ENCODE data around the gene UBE2C.
"Not testable (repeated sequence)": the region's sequence is repeated elsewhere in the genome, so short reads cannot be mapped to it uniquely, and the experiment has no call there.

The UBE2C gene

DNA sequence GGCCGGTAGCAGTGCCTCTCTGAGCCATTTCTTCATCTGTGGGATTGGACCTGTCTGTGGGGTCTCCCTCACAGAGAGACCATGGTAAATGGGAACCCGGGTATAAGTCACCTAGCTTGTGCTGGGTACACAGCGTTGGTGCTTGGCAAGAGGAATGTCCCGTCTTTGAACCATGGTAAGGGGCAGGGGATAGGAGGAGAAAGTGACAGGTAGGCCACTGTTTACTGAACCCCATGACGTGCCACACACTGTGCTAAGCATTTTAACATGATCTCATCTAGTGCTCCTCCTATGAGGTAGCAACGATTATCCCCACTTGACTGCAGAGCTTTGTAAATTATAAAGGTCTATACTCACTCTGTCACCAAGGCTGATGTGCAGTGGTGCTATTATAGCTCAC is 15.3 kb downstream of the UBE2C start:
- no peak overlapping the region for H3K27ac ChIP-seq
- TF ChIP-seq, protein P1, sequence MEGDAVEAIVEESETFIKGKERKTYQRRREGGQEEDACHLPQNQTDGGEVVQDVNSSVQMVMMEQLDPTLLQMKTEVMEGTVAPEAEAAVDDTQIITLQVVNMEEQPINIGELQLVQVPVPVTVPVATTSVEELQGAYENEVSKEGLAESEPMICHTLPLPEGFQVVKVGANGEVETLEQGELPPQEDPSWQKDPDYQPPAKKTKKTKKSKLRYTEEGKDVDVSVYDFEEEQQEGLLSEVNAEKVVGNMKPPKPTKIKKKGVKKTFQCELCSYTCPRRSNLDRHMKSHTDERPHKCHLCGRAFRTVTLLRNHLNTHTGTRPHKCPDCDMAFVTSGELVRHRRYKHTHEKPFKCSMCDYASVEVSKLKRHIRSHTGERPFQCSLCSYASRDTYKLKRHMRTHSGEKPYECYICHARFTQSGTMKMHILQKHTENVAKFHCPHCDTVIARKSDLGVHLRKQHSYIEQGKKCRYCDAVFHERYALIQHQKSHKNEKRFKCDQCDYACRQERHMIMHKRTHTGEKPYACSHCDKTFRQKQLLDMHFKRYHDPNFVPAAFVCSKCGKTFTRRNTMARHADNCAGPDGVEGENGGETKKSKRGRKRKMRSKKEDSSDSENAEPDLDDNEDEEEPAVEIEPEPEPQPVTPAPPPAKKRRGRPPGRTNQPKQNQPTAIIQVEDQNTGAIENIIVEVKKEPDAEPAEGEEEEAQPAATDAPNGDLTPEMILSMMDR (conservative IDR thresholded peaks at IDR 0.05): no peak
- no peak for TF ChIP-seq ZFX (IDR thresholded peaks at IDR 0.05)

GRCh38 chr20:45828589-45828988 is 16.1 kb downstream of the UBE2C start:
- no peak overlapping the region for H3K27ac ChIP-seq
- no peak for TF ChIP-seq ZFX (IDR thresholded peaks at IDR 0.05)
- TF ChIP-seq, protein P1 (conservative IDR thresholded peaks at IDR 0.05): no peak

GRCh38 chr20:45829673-45830106 is 17.2 kb downstream of the UBE2C start:
- not testable (repeated sequence) for H3K27ac ChIP-seq

- TF ChIP-seq, protein P1 (conservative IDR thresholded peaks at IDR 0.05): no peak
- no peak for TF ChIP-seq ZFX (IDR thresholded peaks at IDR 0.05)
These were observed 20.2 kb downstream of the UBE2C start for GRCh38 chr20:45832619-45833018.

DNA sequence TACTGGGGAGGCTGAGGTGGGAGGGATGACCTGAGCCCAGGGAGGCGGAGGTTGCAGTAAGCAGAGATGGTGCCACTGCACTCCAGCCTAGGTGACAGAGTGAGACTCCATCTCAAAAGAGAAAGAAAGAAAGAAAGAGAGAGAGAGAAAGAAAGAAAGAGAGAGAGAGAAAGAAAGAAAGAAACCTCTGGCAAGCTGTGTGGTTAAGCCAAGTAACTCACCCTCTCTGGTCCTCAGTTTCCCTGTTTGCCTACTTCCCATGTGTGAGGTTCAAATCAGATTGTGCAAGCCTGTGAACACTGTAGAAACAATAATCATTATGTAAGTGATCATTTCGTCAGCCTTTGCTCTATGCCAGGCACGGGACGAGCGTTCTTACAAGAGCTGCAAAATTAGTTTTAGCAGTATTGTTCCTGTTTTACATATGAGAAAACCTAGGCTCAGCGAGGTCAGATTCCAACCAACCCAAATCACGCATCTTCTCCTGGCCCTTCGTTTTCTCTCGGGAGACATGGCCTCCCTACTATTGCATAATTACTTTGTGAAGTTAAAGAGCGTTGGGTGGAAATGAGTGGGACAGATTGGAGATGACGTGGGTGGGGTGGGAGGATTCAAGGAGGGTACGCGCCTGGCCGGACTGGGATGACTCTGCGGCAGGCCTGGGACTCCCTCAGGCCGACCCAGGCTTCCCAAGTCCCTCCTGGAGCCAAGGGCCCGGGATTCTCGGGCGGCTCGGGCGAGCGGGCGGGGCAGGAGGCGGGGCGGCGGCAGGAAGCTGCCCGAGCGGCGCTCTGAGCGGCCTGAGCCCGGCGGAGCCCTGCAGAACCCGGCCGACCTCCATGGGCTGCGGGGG is 20.8 kb downstream of the UBE2C start, which contains the start of gene SNX21:
Gene SNX21, plus strand, starts transcription at position 770 of the 853 bp plus-strand sequence. CDS start 121 bp downstream, outside the sequence.
- 0 out of 2 replicates have a peak, but pooled peaks have one; percentile 32 for TF ChIP-seq ZFX (IDR thresholded peaks at IDR 0.05)
- TF ChIP-seq, protein P1 (conservative IDR thresholded peaks at IDR 0.05): no peak
- peak within 1 kb of the TSS; percentile 55 for H3K27ac ChIP-seq

More at GRCh38 chr20:45832619-45833018, 20.2 kb downstream of the UBE2C start:
- H3K27ac ChIP-seq: no peak overlapping the region

GRCh38 chr20:45833883-45834796 is 21.7 kb downstream of the UBE2C start:
- peak overlapping the region; percentile 55 for H3K27ac ChIP-seq
- TF ChIP-seq, protein P1 (conservative IDR thresholded peaks at IDR 0.05): no peak
- TF ChIP-seq ZFX (IDR thresholded peaks at IDR 0.05): no peak

DNA sequence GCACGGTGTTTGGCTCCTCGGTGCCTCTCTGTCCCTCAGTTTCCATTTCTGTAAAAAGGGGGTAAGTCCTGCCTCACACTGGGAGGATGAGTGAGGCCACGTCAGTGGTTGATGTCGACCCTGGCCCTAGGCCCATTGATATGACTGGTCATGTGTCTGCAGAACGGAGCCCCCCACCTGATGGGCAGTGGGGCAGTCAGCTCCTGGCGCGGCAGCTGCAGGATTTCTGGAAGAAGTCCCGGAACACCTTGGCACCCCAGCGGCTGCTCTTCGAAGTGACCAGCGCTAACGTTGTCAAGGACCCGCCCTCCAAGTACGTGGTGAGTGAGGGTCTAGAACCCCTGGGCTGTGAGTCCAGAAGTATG is 22.3 kb downstream of the UBE2C start:
- TF ChIP-seq, protein P1 (conservative IDR thresholded peaks at IDR 0.05): no peak
- no peak for TF ChIP-seq ZFX (IDR thresholded peaks at IDR 0.05)
- H3K27ac ChIP-seq: no peak overlapping the region
